Measurements from ENCODE around the gene ALDOA. TPM values are rescaled to one million over a fixed set of nuclear protein-coding genes. Genes with fewer than 3 reads are reported as not detected.
"Not testable (repeated sequence)": the region's sequence is repeated elsewhere in the genome, so short reads cannot be mapped to it uniquely, and the experiment has no call there.

ALDOA gene
- total RNA-seq (2022) = 1,141 and 1,165 TPM in 2 replicates
- percentile 81 among the genes with signal in this experiment for Bru-seq, nascent RNA
- percentile 96 among the genes with signal in this experiment for BruChase-seq, experiment 1, labeled RNA remaining after a 6-hour chase
- BruChase-seq, experiment 2, labeled RNA remaining after a 2-hour chase = percentile 87 among the genes with signal in this experiment
- long read RNA-seq, transcript ALDOA-206 (9 exons, 1,550 nt) = minor isoform, 82 of 1,881 reads
- long read RNA-seq, transcript ALDOA-210 (10 exons, 1,672 nt) = minor isoform, 8 of 1,881 reads
- long read RNA-seq, transcript ALDOA-209 (9 exons, 1,579 nt) = major isoform, 1,746 of 1,881 reads
- long read RNA-seq, partial matches to known transcripts = 24 of 1,881 reads
- long read RNA-seq, other reads (novel, unspliced or antisense) = 9 of 1,881 reads

DNA sequence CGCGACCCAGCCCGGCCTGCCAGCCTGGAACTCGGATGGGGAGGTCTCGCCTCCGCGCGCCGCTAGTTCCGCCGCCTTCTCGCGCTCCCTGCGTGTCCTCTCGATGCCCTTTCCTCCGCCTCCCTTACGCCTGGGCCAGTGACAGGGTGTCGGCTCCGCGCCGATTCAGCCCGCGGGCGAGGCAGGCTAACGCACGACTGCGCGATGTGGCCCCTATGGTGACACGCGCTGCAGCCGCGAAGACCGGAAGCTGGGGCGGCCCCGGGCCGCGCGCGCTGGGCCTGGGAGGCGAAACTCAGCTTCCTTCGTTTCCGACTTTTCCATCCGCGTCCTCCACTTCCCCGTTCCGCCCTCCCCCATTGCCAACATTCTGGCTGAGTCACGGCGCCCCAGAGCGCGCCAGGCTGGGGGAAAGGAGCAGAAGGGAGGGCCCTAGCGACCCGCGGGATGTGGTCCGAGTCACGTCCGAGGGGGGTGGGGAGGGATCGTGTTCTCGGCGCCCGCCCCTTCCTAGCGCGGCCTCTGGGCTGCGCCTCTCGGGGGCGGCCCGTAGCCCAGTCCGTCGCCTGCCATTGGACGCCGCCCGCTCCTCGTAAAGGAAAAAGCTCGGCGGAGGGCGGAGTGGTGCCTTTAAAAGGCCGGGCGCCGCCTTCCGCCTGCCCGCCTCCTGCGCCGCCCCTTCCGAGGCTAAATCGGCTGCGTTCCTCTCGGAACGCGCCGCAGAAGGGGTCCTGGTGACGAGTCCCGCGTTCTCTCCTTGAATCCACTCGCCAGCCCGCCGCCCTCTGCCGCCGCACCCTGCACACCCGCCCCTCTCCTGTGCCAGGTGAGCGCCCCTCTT is at the start of gene ALDOA:
ALDOA (plus strand) TSS at position 659 of the 841 bp plus-strand sequence. CDS start 1,138 bp downstream, outside the sequence.
- peak within 1 kb of the TSS; percentile 95 for H3K27ac Mint-ChIP-seq (ENCODE audit: low read depth, unreplicated experiment)
- intact Hi-C loops (cut with micrococcal nuclease) = loop anchor here (1.0 kb wide), 1 partner anchor 12 kb away; a partner anchor contains a TSS
- peak; percentile 99 for DNase-seq (ENCODE audit: unreplicated experiment)
- H3K36me3 Mint-ChIP-seq (ENCODE audit: insufficient read depth, unreplicated experiment) = peaks cover 51% of the 10 kb centered on the region
- peak within 1 kb of the TSS; percentile 97 for H3K4me3 Mint-ChIP-seq (ENCODE audit: unreplicated experiment)
- no peaks in the 10 kb centered on the region for H3K9me3 Mint-ChIP-seq (ENCODE audit: unreplicated experiment)
- peaks cover 25% of the 10 kb centered on the region for H3K4me1 Mint-ChIP-seq (ENCODE audit: insufficient read depth, unreplicated experiment)
- BruUV-seq (replicated peaks) = TSS peak; percentile 59
- POLR2A ChIA-PET = interaction anchor here (0.6 to 6.7 kb wide), 38 partner anchors 10 to 1202 kb away, joined by 3 to 173 read pairs (median 4); partner anchors contain the start of genes CORO1A, FBRS, HIRIP3 and KIF22
- TF ChIP-seq, protein P1, sequence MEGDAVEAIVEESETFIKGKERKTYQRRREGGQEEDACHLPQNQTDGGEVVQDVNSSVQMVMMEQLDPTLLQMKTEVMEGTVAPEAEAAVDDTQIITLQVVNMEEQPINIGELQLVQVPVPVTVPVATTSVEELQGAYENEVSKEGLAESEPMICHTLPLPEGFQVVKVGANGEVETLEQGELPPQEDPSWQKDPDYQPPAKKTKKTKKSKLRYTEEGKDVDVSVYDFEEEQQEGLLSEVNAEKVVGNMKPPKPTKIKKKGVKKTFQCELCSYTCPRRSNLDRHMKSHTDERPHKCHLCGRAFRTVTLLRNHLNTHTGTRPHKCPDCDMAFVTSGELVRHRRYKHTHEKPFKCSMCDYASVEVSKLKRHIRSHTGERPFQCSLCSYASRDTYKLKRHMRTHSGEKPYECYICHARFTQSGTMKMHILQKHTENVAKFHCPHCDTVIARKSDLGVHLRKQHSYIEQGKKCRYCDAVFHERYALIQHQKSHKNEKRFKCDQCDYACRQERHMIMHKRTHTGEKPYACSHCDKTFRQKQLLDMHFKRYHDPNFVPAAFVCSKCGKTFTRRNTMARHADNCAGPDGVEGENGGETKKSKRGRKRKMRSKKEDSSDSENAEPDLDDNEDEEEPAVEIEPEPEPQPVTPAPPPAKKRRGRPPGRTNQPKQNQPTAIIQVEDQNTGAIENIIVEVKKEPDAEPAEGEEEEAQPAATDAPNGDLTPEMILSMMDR (IDR thresholded peaks at IDR 0.05; ENCODE audit: unreplicated experiment) = no peak
- H3K27me3 Mint-ChIP-seq (ENCODE audit: insufficient read depth, unreplicated experiment) = no peaks in the 10 kb centered on the region
- CTCF ChIA-PET = interaction anchor here (0.6 to 2.3 kb wide), 4 partner anchors 10 to 1576 kb away, joined by 3 to 9 read pairs (median 4); no protein-coding TSS in a partner anchor

DNA sequence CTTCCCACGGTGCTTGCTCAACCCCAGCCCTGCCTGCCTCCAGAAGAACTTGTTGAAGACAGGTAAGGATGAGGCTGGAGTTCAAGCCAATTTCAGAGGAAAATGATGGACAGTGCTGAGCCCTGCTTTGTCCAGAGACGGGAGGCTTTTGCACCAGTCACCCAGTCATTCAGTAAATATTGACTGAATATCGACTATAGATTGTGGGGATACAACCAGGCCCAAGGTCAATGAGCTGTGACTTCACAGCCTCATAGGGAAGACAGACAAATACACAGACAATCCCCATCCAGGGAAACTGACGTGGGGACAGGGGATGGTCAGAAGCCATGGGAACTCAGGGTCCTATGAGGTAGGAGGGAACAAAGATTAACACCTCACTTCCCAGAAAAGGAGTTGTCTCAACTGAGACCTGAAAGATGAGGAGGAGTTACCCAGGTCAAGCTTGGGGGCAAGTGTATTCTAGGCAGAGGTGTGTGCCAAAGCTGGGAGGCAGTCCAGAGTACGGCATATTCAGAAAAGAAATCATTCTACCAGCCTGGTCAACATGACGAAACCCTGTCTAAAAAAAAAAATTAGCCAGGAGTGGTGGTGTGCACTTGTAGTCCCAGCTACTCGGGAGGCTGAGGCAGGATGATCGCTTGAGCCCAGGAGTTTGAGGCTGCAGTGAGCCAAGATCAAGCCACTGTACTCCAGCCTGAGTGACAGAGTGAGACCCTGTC is 48.8 kb upstream of the ALDOA start:
- intact Hi-C loops (cut with micrococcal nuclease) = no loop called here
- H3K36me3 Mint-ChIP-seq (ENCODE audit: insufficient read depth, unreplicated experiment) = peaks cover 6% of the 10 kb centered on the region
- no peak overlapping the region for H3K27ac Mint-ChIP-seq (ENCODE audit: low read depth, unreplicated experiment)
- DNase-seq (ENCODE audit: unreplicated experiment) = no peak
- H3K4me1 Mint-ChIP-seq (ENCODE audit: insufficient read depth, unreplicated experiment) = peaks cover 6% of the 10 kb centered on the region
- H3K27me3 Mint-ChIP-seq (ENCODE audit: insufficient read depth, unreplicated experiment) = peaks cover 8% of the 10 kb centered on the region
- POLR2A ChIA-PET = interaction anchor here (0.7 kb wide), 1 partner anchor 39 kb away, joined by 3 read pairs; no protein-coding TSS in a partner anchor
- no peak overlapping the region for H3K4me3 Mint-ChIP-seq (ENCODE audit: unreplicated experiment)
- BruUV-seq (replicated peaks) = no TSS peak
- CTCF ChIA-PET = interaction anchor here (0.7 to 2.1 kb wide), 3 partner anchors 11 to 131 kb away, joined by 5 to 8 read pairs (median 5); no protein-coding TSS in a partner anchor
- TF ChIP-seq, protein P1 (IDR thresholded peaks at IDR 0.05; ENCODE audit: unreplicated experiment) = no peak
- H3K9me3 Mint-ChIP-seq (ENCODE audit: unreplicated experiment) = no peaks in the 10 kb centered on the region

GRCh38 chr16:30017277-30017656 is 48.3 kb upstream of the ALDOA start:
- POLR2A ChIA-PET = interaction anchor here (0.7 kb wide), 1 partner anchor 38 kb away, joined by 3 read pairs; no protein-coding TSS in a partner anchor
- intact Hi-C loops (cut with micrococcal nuclease) = no loop called here
- Mint-ChIP-seq H3K27ac (ENCODE audit: low read depth, unreplicated experiment) (no peak overlapping the region), H3K36me3 (ENCODE audit: insufficient read depth, unreplicated experiment) (peaks cover 6% of the 10 kb centered on the region), H3K27me3 (ENCODE audit: insufficient read depth, unreplicated experiment) (peaks cover 2% of the 10 kb centered on the region), H3K4me1 (ENCODE audit: insufficient read depth, unreplicated experiment) (peaks cover 6% of the 10 kb centered on the region), H3K4me3 (ENCODE audit: unreplicated experiment) (no peak overlapping the region), H3K9me3 (ENCODE audit: unreplicated experiment) (no peaks in the 10 kb centered on the region)
- BruUV-seq (replicated peaks) = no TSS peak
- TF ChIP-seq, protein P1 (IDR thresholded peaks at IDR 0.05; ENCODE audit: unreplicated experiment) = no peak
- CTCF ChIA-PET = interaction anchor here (0.7 to 2.1 kb wide), 3 partner anchors 12 to 132 kb away, joined by 5 to 8 read pairs (median 5); no protein-coding TSS in a partner anchor
- no peak for DNase-seq (ENCODE audit: unreplicated experiment)

- H3K27ac Mint-ChIP-seq (ENCODE audit: low read depth, unreplicated experiment); H3K36me3 Mint-ChIP-seq (ENCODE audit: insufficient read depth, unreplicated experiment); H3K4me3 Mint-ChIP-seq (ENCODE audit: unreplicated experiment); POLR2A ChIA-PET; H3K9me3 Mint-ChIP-seq (ENCODE audit: unreplicated experiment); intact Hi-C loops (cut with micrococcal nuclease); H3K4me1 Mint-ChIP-seq (ENCODE audit: insufficient read depth, unreplicated experiment); BruUV-seq (replicated peaks); DNase-seq (ENCODE audit: unreplicated experiment); H3K27me3 Mint-ChIP-seq (ENCODE audit: insufficient read depth, unreplicated experiment): not testable (repeated sequence)
- CTCF ChIA-PET = interaction anchor here (0.6 to 2.1 kb wide), 4 partner anchors 14 to 1414 kb away, joined by 3 to 8 read pairs (median 7); no protein-coding TSS in a partner anchor
These were observed 47.6 kb upstream of the ALDOA start for GRCh38 chr16:30017937-30018336.

Data from MCF 10A (cell line).